HCT116 (cell line): Measurements from ENCODE around the gene VSX1. TPM values are rescaled to one million over a fixed set of nuclear protein-coding genes. Genes with fewer than 3 reads are reported as not detected.
A peak's percentile ranks its signal among the peaks of the same experiment; 100 is the strongest.

Experiments
- ATAC-seq: fragments of 200-7000 bp; cut with Tn5 transposase; 2 replicates; pipeline ENCODE4 v1.9.1; 2020; ENCODE audit warnings: mild to moderate bottlenecking, moderate library complexity
- BruUV-seq: library from RNA; stranded (reverse); fragments of 400-500 nt; replicated peaks from 2 replicates; lab custom pipeline; 2021; lab: Mats Ljungman, UMichigan
- CTCF ChIA-PET: fragments of 300-600 bp; sonication (Branson Sonifier 250); formaldehyde crosslinking; loops from one replicate; lab custom pipeline; 2021; ENCODE audit warnings: antibody characterized with exemption; lab: Charles Lee
- POLR2A ChIA-PET: fragments of 300-600, 350-600 bp; sonication (Branson Sonifier 250); formaldehyde crosslinking; loops from one replicate; lab custom pipeline; 2021; ENCODE audit warnings: antibody characterized with exemption; lab: Charles Lee
- RAD21 ChIA-PET, 2 experiments: fragments of 300-600 bp; sonication (Branson Sonifier 250); formaldehyde crosslinking; loops; one replicate each; lab custom pipeline; 2023; ENCODE audit warnings: low total read pairs in 2 of 2; ENCODE audit not compliant: uncharacterized antibody in 2 of 2, unreplicated experiment in 2 of 2, low non-redundant PET in 1 of 2; lab: Charles Lee
- DNase-seq: peaks from one replicate; pipeline ENCODE4 v3.0.0-alpha.2; 2010; ENCODE audit warnings: low read depth, low spot score
- H2AFZ ChIP-seq: fragments of 200-600 bp; shearing (Covaris generic), sonication (generic); 2 replicates; pipeline ENCODE4 v1.6.1; 2017; ENCODE audit warnings: low read depth, mixed run types, mixed read lengths, antibody characterized with exemption, low read length; ENCODE audit not compliant: poor library complexity, severe bottlenecking
- H3K27ac ChIP-seq: 2 replicates; pipeline ENCODE4 v1.5.1; 2012; ENCODE audit warnings: low read depth, low read length
- H3K27me3 ChIP-seq: fragments of 200-600 bp; sonication (generic); 2 replicates; pipeline ENCODE4 v1.6.1; 2016; ENCODE audit warnings: mixed run types, low read length, mixed read lengths; ENCODE audit not compliant: insufficient read depth
- H3K36me3 ChIP-seq, 2 experiments: fragments of 200-500 bp in 1 of 2; fragments of 200-600 bp in 1 of 2; sonication (Bioruptor generic) in 1 of 2; sonication (generic) in 1 of 2; 2 replicates each; pipeline versions ENCODE4 v1.5.1 to v1.6.1; 2014 to 2016; ENCODE audit warnings: low read length in 2 of 2, inconsistent platforms in 1 of 2, mixed read lengths in 1 of 2, mixed run types in 1 of 2; ENCODE audit not compliant: insufficient read depth in 2 of 2, control insufficient read depth in 1 of 2
- H3K4me1 ChIP-seq, 2 experiments: fragments of 200-600 bp in 1 of 2; sonication (generic) in 1 of 2; 2 replicates each; pipeline versions ENCODE4 v1.5.1 to v1.6.1; 2012 to 2017; ENCODE audit warnings: low read length in 2 of 2, inconsistent platforms in 1 of 2, mild to moderate bottlenecking in 1 of 2, mixed read lengths in 1 of 2, mixed run types in 1 of 2, moderate library complexity in 1 of 2; ENCODE audit not compliant: insufficient read depth in 2 of 2, control insufficient read depth in 1 of 2
- H3K4me2 ChIP-seq: fragments of 200-600 bp; sonication (generic); 2 replicates; pipeline ENCODE4 v1.6.1; 2017; ENCODE audit warnings: mixed run types, low read length, mixed read lengths
- H3K4me3 ChIP-seq, 2 experiments: fragments of 200-600 bp in 1 of 2; sonication (generic) in 1 of 2; replicated peaks in 1 of 2; 2 replicates each; pipeline ENCODE4 v1.5.1; 2011 to 2016; ENCODE audit warnings: low read length in 2 of 2, control low read depth in 1 of 2, low read depth in 1 of 2, mild to moderate bottlenecking in 1 of 2, mixed read lengths in 1 of 2, mixed run types in 1 of 2
- H3K79me2 ChIP-seq: fragments of 200-600 bp; sonication (generic); 2 replicates; pipeline ENCODE4 v1.6.1; 2017; ENCODE audit warnings: mild to moderate bottlenecking, mixed run types, low read length, moderate library complexity, mixed read lengths; ENCODE audit not compliant: insufficient read depth
- H3K9ac ChIP-seq: fragments of 200-600 bp; sonication (generic); 2 replicates; pipeline ENCODE4 v1.6.1; 2016; ENCODE audit warnings: low read length, mixed read lengths
- H3K9me2 ChIP-seq: fragments of 200-600 bp; sonication (generic), shearing (Covaris generic); 2 replicates; pipeline ENCODE4 v1.6.1; 2017; ENCODE audit warnings: mixed run types, mild to moderate bottlenecking, moderate library complexity; ENCODE audit not compliant: insufficient read depth
- H3K9me3 ChIP-seq, 2 experiments: fragments of 200-500 bp in 1 of 2; fragments of 200-600 bp in 1 of 2; sonication (Bioruptor generic) in 1 of 2; sonication (generic) in 1 of 2; 2 replicates each; pipeline ENCODE4 v1.6.1; 2014 to 2017; ENCODE audit warnings: low read length in 2 of 2, mixed read lengths in 2 of 2, inconsistent platforms in 1 of 2, low read depth in 1 of 2, mild to moderate bottlenecking in 1 of 2, mixed run types in 1 of 2, moderate library complexity in 1 of 2; ENCODE audit not compliant: control insufficient read depth in 1 of 2, insufficient read depth in 1 of 2
- H4K20me1 ChIP-seq: fragments of 200-600 bp; sonication (generic), shearing (Covaris generic); 2 replicates; pipeline ENCODE4 v1.6.1; 2017; ENCODE audit warnings: mixed run types, mild to moderate bottlenecking, moderate library complexity; ENCODE audit not compliant: insufficient read depth
- CBX3 ChIP-seq: IDR thresholded peaks from 2 replicates; pipeline ENCODE4 v1.6.1; 2012; ENCODE audit warnings: low read depth
- CEBPB ChIP-seq: IDR thresholded peaks from 2 replicates; pipeline ENCODE4 v1.6.1; 2012; ENCODE audit warnings: low read depth
- JUND ChIP-seq: IDR thresholded peaks from 2 replicates; pipeline ENCODE4 v1.6.1; 2012
- ZFX ChIP-seq: fragments of 450-650 bp; IDR thresholded peaks from 2 replicates; pipeline ENCODE4 v1.6.1; 2017
- ZNF274 ChIP-seq: fragments of 200-500 bp; sonication (Bioruptor generic); IDR thresholded peaks from 2 replicates; pipeline ENCODE4 v1.6.1; 2014; ENCODE audit warnings: mild to moderate bottlenecking, low read depth, low read length, inconsistent platforms
- intact Hi-C: fragments of 100-400 bp; cut with micrococcal nuclease; formaldehyde crosslinking; loops from 2 replicates; pipeline ENCODE4 v1.10.0; 2022
- total RNA-seq: library from RNA; stranded (reverse); gene quantifications from one replicate; pipeline ENCODE4 v1.2.1, GENCODE V29; 2021; ENCODE audit not compliant: unreplicated experiment
- TF ChIP-seq, protein P1 (sequence below): IDR thresholded peaks from 2 replicates; pipeline ENCODE4 v1.6.1; 2011; ENCODE audit warnings: mild to moderate bottlenecking, low read length, moderate library complexity; ENCODE audit not compliant: insufficient replicate concordance; ENCODE audit errors: extremely low read depth
- TF ChIP-seq, protein P2 (sequence below): IDR thresholded peaks from 2 replicates; pipeline ENCODE4 v1.6.1; 2012; ENCODE audit warnings: low read depth

Gene VSX1
- total RNA-seq, 1 experiment from 2014 or later: not detected

DNA sequence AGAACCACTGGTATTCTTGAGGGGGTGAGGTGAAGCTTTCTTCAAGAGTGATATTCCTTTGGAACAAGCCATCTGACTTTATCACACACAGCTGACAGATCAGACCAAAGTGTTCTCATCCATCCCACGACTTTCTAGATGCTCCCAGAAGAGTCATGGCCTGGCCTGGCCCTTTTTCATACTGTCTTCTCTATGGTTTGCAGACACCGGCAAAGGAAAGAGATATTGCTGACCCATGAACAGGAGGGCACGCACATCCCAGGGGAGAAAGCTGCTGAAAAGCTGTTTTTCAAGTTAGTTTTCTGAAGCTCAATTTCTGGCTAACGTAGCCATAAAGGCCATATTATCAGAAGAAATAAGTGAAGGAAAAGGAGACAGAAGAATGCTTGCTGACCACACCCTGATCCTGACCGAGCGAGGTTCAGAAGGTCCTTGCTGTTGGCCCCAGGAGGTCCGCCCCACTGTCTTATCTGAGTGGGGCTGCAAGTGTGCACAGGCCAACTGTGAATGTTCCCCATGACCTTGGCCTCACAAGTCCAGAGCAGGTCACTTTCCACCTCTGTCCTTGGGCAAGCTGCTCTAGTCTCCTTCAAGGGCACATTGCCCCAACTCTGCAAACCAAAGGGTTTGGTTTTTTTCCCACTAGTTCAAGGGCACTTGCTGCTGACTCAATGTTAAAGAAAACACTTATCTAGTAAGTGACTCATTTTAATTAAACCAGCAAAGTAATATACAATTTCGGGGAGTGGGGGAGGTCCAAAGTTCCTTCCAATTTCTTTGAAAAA is 26.0 kb downstream of the VSX1 start:
- CTCF ChIA-PET: no interaction called here
- Histone ChIP-seq H3K79me2 (no peaks in the 10 kb centered on the region), H3K4me2 (no peak overlapping the region), H4K20me1 (no peaks in the 10 kb centered on the region), H3K9me2 (no peaks in the 10 kb centered on the region), H3K9ac (no peak overlapping the region), H3K27ac (no peak overlapping the region), H3K4me1 (no peaks in the 10 kb centered on the region), H2AFZ (no peak overlapping the region), H3K27me3 (peaks cover 11% of the 10 kb centered on the region)
- no peak for DNase-seq
- intact Hi-C loops: no loop called here
- RAD21 ChIA-PET: no interaction called here
- TF ChIP-seq CEBPB (no peak), ZFX (no peak), ZNF274 (no peak), JUND (no peak), CBX3 (no peak)
- TF ChIP-seq, all 23 proteins: peak for 0
- H3K9me3 ChIP-seq: no peaks in the 10 kb centered on the region
- POLR2A ChIA-PET: no interaction called here
- ATAC-seq: no peak
- H3K36me3 ChIP-seq: no peaks in the 10 kb centered on the region
- no peak overlapping the region for H3K4me3 ChIP-seq
- no TSS peak for BruUV-seq

- ChIA-PET RAD21 (no interaction called here), CTCF (no interaction called here), POLR2A (no interaction called here)
- BruUV-seq: no TSS peak
- Histone ChIP-seq H2AFZ (no peak overlapping the region), H3K9me3 (no peaks in the 10 kb centered on the region), H3K4me2 (no peak overlapping the region), H3K9ac (no peak overlapping the region), H3K36me3 (no peaks in the 10 kb centered on the region; a peak in 1 of 4 replicates), H4K20me1 (no peaks in the 10 kb centered on the region), H3K79me2 (no peaks in the 10 kb centered on the region), H3K27ac (no peak overlapping the region), H3K4me1 (no peaks in the 10 kb centered on the region), H3K4me3 (no peak overlapping the region), H3K27me3 (peaks cover 3% of the 10 kb centered on the region), H3K9me2 (no peaks in the 10 kb centered on the region)
- DNase-seq (no peak), ATAC-seq (no peak)
- intact Hi-C loops: no loop called here
- TF ChIP-seq, protein P1, sequence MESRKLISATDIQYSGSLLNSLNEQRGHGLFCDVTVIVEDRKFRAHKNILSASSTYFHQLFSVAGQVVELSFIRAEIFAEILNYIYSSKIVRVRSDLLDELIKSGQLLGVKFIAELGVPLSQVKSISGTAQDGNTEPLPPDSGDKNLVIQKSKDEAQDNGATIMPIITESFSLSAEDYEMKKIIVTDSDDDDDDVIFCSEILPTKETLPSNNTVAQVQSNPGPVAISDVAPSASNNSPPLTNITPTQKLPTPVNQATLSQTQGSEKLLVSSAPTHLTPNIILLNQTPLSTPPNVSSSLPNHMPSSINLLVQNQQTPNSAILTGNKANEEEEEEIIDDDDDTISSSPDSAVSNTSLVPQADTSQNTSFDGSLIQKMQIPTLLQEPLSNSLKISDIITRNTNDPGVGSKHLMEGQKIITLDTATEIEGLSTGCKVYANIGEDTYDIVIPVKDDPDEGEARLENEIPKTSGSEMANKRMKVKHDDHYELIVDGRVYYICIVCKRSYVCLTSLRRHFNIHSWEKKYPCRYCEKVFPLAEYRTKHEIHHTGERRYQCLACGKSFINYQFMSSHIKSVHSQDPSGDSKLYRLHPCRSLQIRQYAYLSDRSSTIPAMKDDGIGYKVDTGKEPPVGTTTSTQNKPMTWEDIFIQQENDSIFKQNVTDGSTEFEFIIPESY: no peak
- TF ChIP-seq, protein P2, sequence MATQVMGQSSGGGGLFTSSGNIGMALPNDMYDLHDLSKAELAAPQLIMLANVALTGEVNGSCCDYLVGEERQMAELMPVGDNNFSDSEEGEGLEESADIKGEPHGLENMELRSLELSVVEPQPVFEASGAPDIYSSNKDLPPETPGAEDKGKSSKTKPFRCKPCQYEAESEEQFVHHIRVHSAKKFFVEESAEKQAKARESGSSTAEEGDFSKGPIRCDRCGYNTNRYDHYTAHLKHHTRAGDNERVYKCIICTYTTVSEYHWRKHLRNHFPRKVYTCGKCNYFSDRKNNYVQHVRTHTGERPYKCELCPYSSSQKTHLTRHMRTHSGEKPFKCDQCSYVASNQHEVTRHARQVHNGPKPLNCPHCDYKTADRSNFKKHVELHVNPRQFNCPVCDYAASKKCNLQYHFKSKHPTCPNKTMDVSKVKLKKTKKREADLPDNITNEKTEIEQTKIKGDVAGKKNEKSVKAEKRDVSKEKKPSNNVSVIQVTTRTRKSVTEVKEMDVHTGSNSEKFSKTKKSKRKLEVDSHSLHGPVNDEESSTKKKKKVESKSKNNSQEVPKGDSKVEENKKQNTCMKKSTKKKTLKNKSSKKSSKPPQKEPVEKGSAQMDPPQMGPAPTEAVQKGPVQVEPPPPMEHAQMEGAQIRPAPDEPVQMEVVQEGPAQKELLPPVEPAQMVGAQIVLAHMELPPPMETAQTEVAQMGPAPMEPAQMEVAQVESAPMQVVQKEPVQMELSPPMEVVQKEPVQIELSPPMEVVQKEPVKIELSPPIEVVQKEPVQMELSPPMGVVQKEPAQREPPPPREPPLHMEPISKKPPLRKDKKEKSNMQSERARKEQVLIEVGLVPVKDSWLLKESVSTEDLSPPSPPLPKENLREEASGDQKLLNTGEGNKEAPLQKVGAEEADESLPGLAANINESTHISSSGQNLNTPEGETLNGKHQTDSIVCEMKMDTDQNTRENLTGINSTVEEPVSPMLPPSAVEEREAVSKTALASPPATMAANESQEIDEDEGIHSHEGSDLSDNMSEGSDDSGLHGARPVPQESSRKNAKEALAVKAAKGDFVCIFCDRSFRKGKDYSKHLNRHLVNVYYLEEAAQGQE: peak; percentile 50
These were observed 26.8 kb downstream of the VSX1 start for GRCh38 chr20:25054995-25055629.
